ENCODE results near the gene RBBP8NL.

RBBP8NL gene

GRCh38 chr20:62462976-62463592 is 35.7 kb upstream of the RBBP8NL start:
- no peak for DNase-seq (ENCODE audit: low read depth)

GRCh38 chr20:62461834-62462233 is 34.5 kb upstream of the RBBP8NL start:
- DNase-seq (ENCODE audit: low read depth), result no peak

GRCh38 chr20:62461157-62461556 is 33.8 kb upstream of the RBBP8NL start:
- no peak for DNase-seq (ENCODE audit: low read depth)

GRCh38 chr20:62460678-62461077 is 33.3 kb upstream of the RBBP8NL start:
- no peak for DNase-seq (ENCODE audit: low read depth)

GRCh38 chr20:62459488-62459887 is 32.1 kb upstream of the RBBP8NL start:
- no peak for DNase-seq (ENCODE audit: low read depth)

GRCh38 chr20:62458275-62459251 is 31.2 kb upstream of the RBBP8NL start:
- DNase-seq (ENCODE audit: low read depth), result no peak

GRCh38 chr20:62457831-62458230 is 30.5 kb upstream of the RBBP8NL start:
- no peak for DNase-seq (ENCODE audit: low read depth)

- DNase-seq (ENCODE audit: low read depth), result no peak
Observed at GRCh38 chr20:62457098-62457497, 29.8 kb upstream of the RBBP8NL start.

GRCh38 chr20:62455929-62456328 is 28.6 kb upstream of the RBBP8NL start:
- DNase-seq (ENCODE audit: low read depth), result no peak

- DNase-seq (ENCODE audit: low read depth), result no peak
Observed at GRCh38 chr20:62454904-62455636, 27.7 kb upstream of the RBBP8NL start.

- no peak for DNase-seq (ENCODE audit: low read depth)
Observed at GRCh38 chr20:62453186-62453808, 26.0 kb upstream of the RBBP8NL start.

GRCh38 chr20:62452475-62453095 is 25.2 kb upstream of the RBBP8NL start:
- no peak for DNase-seq (ENCODE audit: low read depth)

GRCh38 chr20:62451970-62452369 is 24.6 kb upstream of the RBBP8NL start:
- no peak for DNase-seq (ENCODE audit: low read depth)

- no peak for DNase-seq (ENCODE audit: low read depth)
Observed at GRCh38 chr20:62451156-62451767, 23.9 kb upstream of the RBBP8NL start.

GRCh38 chr20:62449951-62450691 is 22.8 kb upstream of the RBBP8NL start:
- no peak for DNase-seq (ENCODE audit: low read depth)

- no peak for DNase-seq (ENCODE audit: low read depth)
Observed at GRCh38 chr20:62448788-62449187, 21.4 kb upstream of the RBBP8NL start.

GRCh38 chr20:62448038-62448437 is 20.7 kb upstream of the RBBP8NL start:
- DNase-seq (ENCODE audit: low read depth), result no peak

GRCh38 chr20:62446888-62447869 is 19.8 kb upstream of the RBBP8NL start:
- no peak for DNase-seq (ENCODE audit: low read depth)

- no peak for DNase-seq (ENCODE audit: low read depth)
Observed at GRCh38 chr20:62446481-62446880, 19.1 kb upstream of the RBBP8NL start.
